LNCAP (cell line): ENCODE measurements around the gene SLC25A12.

Experiments
- CTCF ChIP-seq: fragments of 450-650 bp; IDR thresholded peaks from 2 replicates; pipeline ENCODE4 v1.5.1; 2017; ENCODE audit warnings: mild to moderate bottlenecking

The SLC25A12 gene

GRCh38 chr2:171836146-171836910 lies 57.7 kb downstream of the SLC25A12 start:
- TF ChIP-seq CTCF = no peak

- TF ChIP-seq CTCF = no peak
Observed at GRCh38 chr2:171835386-171835785, 58.7 kb downstream of the SLC25A12 start.

DNA sequence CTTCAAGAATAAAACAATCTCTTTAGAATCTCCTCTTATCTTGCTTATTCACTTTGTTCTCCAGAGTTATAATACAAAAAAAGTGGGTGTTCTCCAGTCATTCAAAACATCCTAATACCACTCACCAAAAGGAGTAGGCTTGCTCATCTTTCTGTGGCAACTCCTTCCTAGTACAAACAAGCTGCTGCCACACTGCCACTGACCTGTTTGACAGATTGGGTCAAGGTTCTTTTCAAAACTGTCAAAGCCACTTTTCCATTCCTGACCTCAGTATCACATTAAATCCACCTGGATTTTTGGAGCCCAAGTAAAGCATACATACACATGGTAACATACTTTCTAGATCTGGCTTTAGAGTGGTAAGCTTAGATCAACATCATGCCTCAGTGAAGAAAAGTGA lies 59.8 kb downstream of the SLC25A12 start:
- TF ChIP-seq CTCF = no peak

GRCh38 chr2:171832489-171832888 lies 61.6 kb downstream of the SLC25A12 start:
- no peak for TF ChIP-seq CTCF

GRCh38 chr2:171830039-171830438 lies 64.0 kb downstream of the SLC25A12 start:
- no peak for TF ChIP-seq CTCF

DNA sequence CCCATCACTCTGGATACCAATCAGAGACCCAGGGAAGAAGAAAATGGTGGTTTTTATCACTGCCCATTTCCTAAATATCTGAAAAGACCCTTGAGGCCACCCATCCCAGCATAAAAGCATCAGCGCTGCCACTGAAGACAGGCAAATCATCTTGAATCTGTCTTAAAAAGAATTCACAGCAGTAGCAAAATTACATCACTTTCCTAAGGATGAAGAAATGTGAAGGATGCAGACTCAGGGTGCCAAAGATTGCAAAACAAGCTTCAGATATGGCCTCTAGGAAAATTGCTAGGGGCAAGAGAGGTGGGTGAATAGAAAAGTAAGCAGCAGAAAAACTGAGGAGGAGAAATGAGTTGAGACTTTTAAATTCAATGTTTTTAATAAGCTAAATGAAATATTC lies 70.0 kb downstream of the SLC25A12 start:
- TF ChIP-seq CTCF = no peak

DNA sequence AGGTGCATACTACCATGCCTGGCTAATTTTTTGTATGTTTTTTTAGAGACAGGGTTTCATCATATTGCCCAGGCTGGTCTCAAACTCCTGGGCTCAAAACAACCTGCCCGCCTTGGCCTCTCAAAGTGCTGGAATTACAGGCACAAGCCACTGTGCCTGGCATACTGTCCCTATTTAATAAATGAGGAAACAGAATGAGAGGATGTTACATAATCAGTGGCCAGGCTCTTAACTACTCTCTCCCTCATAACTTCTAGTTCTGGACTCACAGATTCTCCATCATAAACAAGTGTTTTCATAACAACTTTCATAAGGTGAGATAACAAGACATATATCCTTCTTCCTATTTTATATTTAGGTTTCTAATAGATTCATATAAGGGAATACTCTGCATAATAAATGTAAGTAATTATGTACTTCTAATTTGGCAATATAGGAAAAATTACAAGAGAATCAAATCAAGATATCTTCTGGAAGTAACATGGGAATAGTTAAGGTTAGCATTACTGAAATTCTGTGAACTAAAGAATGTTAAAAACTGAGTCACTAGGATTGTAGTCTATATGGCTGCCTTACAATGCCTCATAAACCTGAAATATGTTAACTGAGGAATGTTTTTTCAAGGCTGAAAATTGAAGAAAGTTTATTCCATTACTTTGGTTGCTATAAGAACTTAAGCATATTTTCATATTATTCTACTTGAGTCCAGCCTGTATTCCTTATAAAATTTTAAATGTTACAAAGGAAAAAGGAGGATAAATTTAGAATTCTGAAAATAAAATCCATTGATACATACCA lies 71.3 kb downstream of the SLC25A12 start:
- TF ChIP-seq CTCF = no peak
